ENCODE results near the gene POLR2L. TPM values are rescaled to one million over a fixed set of nuclear protein-coding genes. Genes with fewer than 3 reads are reported as not detected.

POLR2L gene
- total RNA-seq, 2 donors from 2014 or later: 33.5 to 83.4 TPM

DNA sequence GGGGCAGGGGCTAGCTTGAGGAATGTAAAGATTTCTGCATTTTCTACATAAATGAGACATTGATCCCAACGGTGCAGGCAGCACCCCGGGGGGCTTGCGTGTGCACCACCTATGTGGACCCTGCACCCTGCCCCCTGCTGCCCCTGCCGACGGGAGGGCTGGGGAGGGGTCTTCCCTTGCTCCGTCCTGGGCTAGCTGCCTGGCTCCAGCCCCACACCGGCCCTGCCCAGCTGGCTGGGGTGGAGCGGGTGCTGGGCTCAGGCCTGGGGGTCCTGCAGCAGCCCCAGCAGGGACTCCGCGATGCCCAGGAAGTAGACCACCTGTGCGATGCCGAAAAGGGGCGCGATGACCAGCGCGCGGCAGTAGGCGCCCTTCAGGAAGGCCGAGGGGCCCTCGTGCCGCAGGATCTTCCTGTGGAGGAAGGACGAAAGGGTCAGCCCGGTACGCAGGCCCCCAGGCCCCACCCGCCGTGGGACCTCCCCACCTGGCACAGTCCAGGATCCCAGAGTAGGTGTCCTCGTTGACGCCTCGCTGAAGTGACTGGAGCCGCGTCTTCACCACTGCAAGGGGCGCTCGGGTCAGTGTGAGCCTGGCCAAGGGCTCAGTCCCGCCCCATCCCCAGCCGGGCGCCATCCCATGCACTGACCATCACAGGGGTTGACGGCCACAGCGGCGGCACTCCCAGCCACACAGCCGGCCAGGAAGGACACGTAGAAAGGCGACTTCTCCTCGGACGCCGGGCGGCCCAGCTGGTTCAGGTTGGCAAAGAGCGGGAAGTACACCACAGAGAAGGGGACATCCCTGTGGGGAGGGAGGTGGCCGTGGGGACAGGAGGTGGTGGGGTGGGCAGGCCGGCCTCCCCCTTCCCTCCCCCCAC is 50.4 kb downstream of the POLR2L start:
- DNase-seq: no peak
- 86 to 87% methylated on average over 11 to 29 of the region's 49 CpGs for WGBS, 2 donors

DNA sequence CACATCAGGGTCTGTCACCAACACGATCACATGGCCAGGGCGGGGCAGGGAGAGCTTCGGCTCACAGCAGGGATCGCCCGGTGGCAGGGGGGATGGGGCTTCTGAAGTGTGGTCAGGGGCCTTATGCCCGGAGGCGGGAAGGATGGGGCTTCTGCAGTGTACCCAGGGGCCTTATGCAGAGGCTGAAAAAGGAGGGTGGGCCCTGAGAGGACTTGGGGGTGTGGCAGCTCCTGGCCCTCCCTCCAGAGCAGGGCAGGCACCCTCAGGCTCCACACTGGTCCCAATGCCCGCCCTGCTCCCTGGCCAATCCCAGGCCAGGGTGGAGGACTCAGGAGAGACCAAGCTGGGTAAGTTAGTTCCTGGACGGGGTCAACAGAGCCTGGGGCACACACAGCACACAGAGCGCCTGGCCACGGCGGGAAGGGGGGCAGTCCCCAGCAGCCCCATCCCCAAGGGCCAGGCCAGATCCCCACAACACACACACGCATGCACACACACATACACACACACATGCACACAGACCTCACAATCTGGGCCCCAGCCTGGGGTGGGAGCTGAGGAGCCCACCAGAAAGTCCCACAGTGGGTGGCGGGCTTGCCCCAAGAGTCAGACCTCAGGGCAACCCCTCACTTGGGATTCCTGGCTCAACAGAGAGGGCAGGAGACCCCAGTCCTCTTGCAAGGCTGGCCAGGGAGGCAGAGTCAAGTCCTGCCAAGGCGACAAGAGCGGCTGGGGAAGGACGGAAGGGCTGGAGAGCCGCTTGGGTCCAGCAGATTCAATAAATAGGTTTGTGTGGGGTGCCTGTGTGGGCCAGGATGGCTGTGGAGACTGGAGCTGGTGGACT is 51.4 kb downstream of the POLR2L start:
- H3K27me3 ChIP-seq: no peaks in the 10 kb centered on the region
- peaks cover 0 to 5% of the 10 kb centered on the region in 2 donors for H3K36me3 ChIP-seq (replicated peaks in 1 of 2; ENCODE audit: insufficient read depth in 1 of 2, low read depth in 2 of 2)
- TF ChIP-seq POLR2A (IDR thresholded peaks at IDR 0.05) (no peak), CTCF (IDR thresholded peaks at IDR 0.05) (no peak)
- H3K4me1 ChIP-seq: peaks cover 36% of the 10 kb centered on the region
- no peak for DNase-seq
- ATAC-seq: no peak
- intact Hi-C loops (cut with DNase I): no loop called here
- no peak overlapping the region for H3K4me3 ChIP-seq
- WGBS, 2 donors: 76 to 86% methylated on average over 12 to 18 of the region's 18 CpGs
- no peaks in the 10 kb centered on the region for H3K9me3 ChIP-seq
- H3K27ac ChIP-seq: no peak overlapping the region

More for the DNA sequence above, 50.4 kb downstream of the POLR2L start:
- Histone ChIP-seq H3K9me3 (no peaks in the 10 kb centered on the region), H3K4me3 (no peak overlapping the region), H3K27ac (no peak overlapping the region), H3K36me3 (replicated peaks in 1 of 2; ENCODE audit: insufficient read depth in 1 of 2, low read depth in 2 of 2) (peaks cover 0 to 5% of the 10 kb centered on the region in 2 donors), H3K27me3 (no peaks in the 10 kb centered on the region), H3K4me1 (peaks cover 45% of the 10 kb centered on the region)
- intact Hi-C loops (cut with DNase I): no loop called here
- no peak for ATAC-seq
- TF ChIP-seq POLR2A (IDR thresholded peaks at IDR 0.05) (no peak), CTCF (IDR thresholded peaks at IDR 0.05) (no peak)

- Histone ChIP-seq H3K27me3 (no peaks in the 10 kb centered on the region), H3K9me3 (no peaks in the 10 kb centered on the region), H3K4me1 (peaks cover 28% of the 10 kb centered on the region), H3K36me3 (replicated peaks in 1 of 2; ENCODE audit: insufficient read depth in 1 of 2, low read depth in 2 of 2) (peaks cover 0 to 5% of the 10 kb centered on the region in 2 donors), H3K27ac (no peak within 1 kb of the TSS), H3K4me3 (no peak within 1 kb of the TSS)
- WGBS, 2 donors: 7% methylated on average over 41 of the region's 44 CpGs; no CpG with 5 or more reads in 1 of the 2 donors
- ATAC-seq (no peak), DNase-seq (no peak)
- TF ChIP-seq POLR2A (IDR thresholded peaks at IDR 0.05): peak in 1 of 3 donors; percentile 2
- no peak for TF ChIP-seq CTCF (IDR thresholded peaks at IDR 0.05)
- intact Hi-C loops (cut with DNase I): no loop called here
Observed at GRCh38 chr11:789943-790342, 52.4 kb downstream of the POLR2L start, which contains the start of gene CEND1. CEND1 (minus strand) TSS chr11:790090; CDS start chr11:788576, 1,514 bp downstream.

Small RNA genes lying within 50 kb of the gene (small RNA-seq; reads per million reads assigned to genes)
- not detected for gene SNORA52

Other genes starting within 250 kb of the POLR2L start
- gene IRF7, start 226.6 kb downstream of the POLR2L start, total RNA-seq: 10 to 100 TPM; 10.4 to 10.9 TPM
- 10 to 100 TPM in 1 of 2 donors, not detected in 1; 14.5 TPM for gene CDHR5, start 217.6 kb downstream of the POLR2L start, total RNA-seq
- gene SCT, start 215.3 kb downstream of the POLR2L start, total RNA-seq: not detected
- 1 to 10 TPM in 1 of 2 donors, not detected in 1; 3.0 TPM for gene DRD4, start 205.3 kb downstream of the POLR2L start, total RNA-seq
- 10 to 100 TPM; 15.8 to 28.0 TPM for gene DEAF1, start 147.3 kb downstream of the POLR2L start, total RNA-seq
- 10 to 100 TPM; 21.8 to 36.3 TPM for gene TMEM80, start 146.7 kb downstream of the POLR2L start, total RNA-seq
- gene EPS8L2, start 136.3 kb downstream of the POLR2L start, total RNA-seq: 100 to 1,000 TPM; 126 to 153 TPM
- 100 to 1,000 TPM in 1 of 2 donors, 10 to 100 TPM in 1; 78.9 to 119 TPM for gene TALDO1, start 95.1 kb downstream of the POLR2L start, total RNA-seq
- gene GATD1, start 65.0 kb downstream of the POLR2L start, total RNA-seq: 10 to 100 TPM; 14.0 to 28.7 TPM
- gene CEND1, start 52.4 kb downstream of the POLR2L start, total RNA-seq: under 1 TPM in 1 of 2 donors, not detected in 1; 0.78 TPM
- gene SLC25A22, start 44.2 kb downstream of the POLR2L start, total RNA-seq: 10 to 100 TPM; 55.8 to 69.5 TPM
- gene PIDD1, start 37.3 kb downstream of the POLR2L start, total RNA-seq: 10 to 100 TPM; 11.9 to 98.6 TPM
- gene RPLP2, start 32.6 kb downstream of the POLR2L start, total RNA-seq: 100 to 1,000 TPM; 395 to 402 TPM
- 100 to 1,000 TPM in 1 of 2 donors, 10 to 100 TPM in 1; 72.1 to 351 TPM for gene PNPLA2, start 23.6 kb downstream of the POLR2L start, total RNA-seq
- 100 to 1,000 TPM; 134 to 368 TPM for gene CRACR2B, start 14.6 kb downstream of the POLR2L start, total RNA-seq
- 100 to 1,000 TPM; 152 to 282 TPM for gene CD151, start 9.6 kb downstream of the POLR2L start, total RNA-seq
- 10 to 100 TPM; 44.9 to 87.7 TPM for gene TSPAN4, start 323 bp upstream of the POLR2L start, total RNA-seq
- 10 to 100 TPM; 39.4 to 81.4 TPM for gene CHID1, start 68.3 kb upstream of the POLR2L start, total RNA-seq
- 10 to 100 TPM; 40.7 to 77.8 TPM for gene AP2A2, start 83.3 kb upstream of the POLR2L start, total RNA-seq
- gene MUC6, start 194.2 kb upstream of the POLR2L start, total RNA-seq: 100 to 1,000 TPM; 101 to 194 TPM
- gene MUC2, start 232.3 kb upstream of the POLR2L start, total RNA-seq: under 1 TPM in 1 of 2 donors, not detected in 1; under 0.01 TPM

Data from body of pancreas (tissue), 4 donors.